GM12878 (cell line): ENCODE data around the gene CARS2.

Experiments
- ESRRA ChIP-seq: IDR thresholded peaks from 2 replicates; pipeline ENCODE4 v1.6.1; 2012; ENCODE audit warnings: mild to moderate bottlenecking, low read length, improper control_type of control experiment
- EZH2 ChIP-seq: IDR thresholded peaks from 2 replicates; pipeline ENCODE4 v1.6.1; 2012; ENCODE audit warnings: low read depth, mild to moderate bottlenecking, control low read depth, inconsistent platforms, low read length, borderline replicate concordance; ENCODE audit not compliant: control insufficient read depth
- FOXK2 ChIP-seq: fragments of 450-650 bp; IDR thresholded peaks from 2 replicates; pipeline ENCODE4 v1.6.1; 2017; ENCODE audit warnings: mild to moderate bottlenecking, moderate library complexity
- FOXM1 ChIP-seq: IDR thresholded peaks from 2 replicates; pipeline ENCODE4 v1.6.1; 2012; ENCODE audit warnings: low read depth, mild to moderate bottlenecking, inconsistent platforms, low read length, moderate library complexity
- HDAC2 ChIP-seq: fragments of 200-600 bp; sonication (generic); IDR thresholded peaks from 2 replicates; pipeline ENCODE4 v1.6.1; 2017
- POLR2A ChIP-seq: IDR thresholded peaks from 2 replicates; pipeline ENCODE4 v1.6.1; 2011; ENCODE audit warnings: low read depth, mild to moderate bottlenecking, low read length
- POLR2AphosphoS5 ChIP-seq: IDR thresholded peaks from 2 replicates; pipeline ENCODE4 v1.6.1; 2011; ENCODE audit warnings: mild to moderate bottlenecking, low read length, inconsistent platforms
- YY1 ChIP-seq: IDR thresholded peaks from 2 replicates; pipeline ENCODE4 v1.6.1; 2011; ENCODE audit warnings: low read depth, mild to moderate bottlenecking, low read length
- TF ChIP-seq, protein P1 (sequence below), 3 experiments: IDR thresholded peaks in 2 of 3; conservative IDR thresholded peaks in 1 of 3; 2 replicates each; pipeline ENCODE4 v1.5.1; 2011; ENCODE audit warnings: low read depth in 3 of 3, low read length in 3 of 3, mild to moderate bottlenecking in 3 of 3, control low read depth in 2 of 3, moderate library complexity in 2 of 3, inconsistent platforms in 1 of 3, mixed read lengths in 1 of 3; ENCODE audit not compliant: control insufficient read depth in 2 of 3, insufficient read depth in 1 of 3; ENCODE audit errors: extremely low read depth in 1 of 3

DNA sequence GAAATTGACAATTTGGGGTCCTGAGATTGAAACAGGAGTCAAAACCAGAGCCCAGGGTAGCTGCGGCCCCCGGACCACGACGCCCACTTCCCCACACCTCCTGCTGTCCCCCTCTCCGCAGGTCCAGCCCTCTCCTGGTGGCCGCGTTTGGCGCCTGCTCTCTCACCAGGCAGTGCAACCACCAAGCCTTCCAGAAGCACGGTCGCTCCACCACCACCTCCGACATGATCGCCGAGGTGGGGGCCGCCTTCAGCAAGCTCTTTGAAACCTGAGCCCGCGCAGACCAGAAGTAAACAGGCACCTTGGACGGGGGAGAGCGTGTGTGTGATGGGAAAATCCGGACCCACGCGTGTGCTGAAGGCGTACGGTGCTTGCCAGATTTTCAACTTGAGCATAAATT, 67.7 kb downstream of the CARS2 start:
- no peak for TF ChIP-seq HDAC2
- TF ChIP-seq ESRRA: no peak
- TF ChIP-seq, protein P1, sequence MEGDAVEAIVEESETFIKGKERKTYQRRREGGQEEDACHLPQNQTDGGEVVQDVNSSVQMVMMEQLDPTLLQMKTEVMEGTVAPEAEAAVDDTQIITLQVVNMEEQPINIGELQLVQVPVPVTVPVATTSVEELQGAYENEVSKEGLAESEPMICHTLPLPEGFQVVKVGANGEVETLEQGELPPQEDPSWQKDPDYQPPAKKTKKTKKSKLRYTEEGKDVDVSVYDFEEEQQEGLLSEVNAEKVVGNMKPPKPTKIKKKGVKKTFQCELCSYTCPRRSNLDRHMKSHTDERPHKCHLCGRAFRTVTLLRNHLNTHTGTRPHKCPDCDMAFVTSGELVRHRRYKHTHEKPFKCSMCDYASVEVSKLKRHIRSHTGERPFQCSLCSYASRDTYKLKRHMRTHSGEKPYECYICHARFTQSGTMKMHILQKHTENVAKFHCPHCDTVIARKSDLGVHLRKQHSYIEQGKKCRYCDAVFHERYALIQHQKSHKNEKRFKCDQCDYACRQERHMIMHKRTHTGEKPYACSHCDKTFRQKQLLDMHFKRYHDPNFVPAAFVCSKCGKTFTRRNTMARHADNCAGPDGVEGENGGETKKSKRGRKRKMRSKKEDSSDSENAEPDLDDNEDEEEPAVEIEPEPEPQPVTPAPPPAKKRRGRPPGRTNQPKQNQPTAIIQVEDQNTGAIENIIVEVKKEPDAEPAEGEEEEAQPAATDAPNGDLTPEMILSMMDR (IDR thresholded peaks at IDR 0.05 in 2 of 3, conservative IDR thresholded peaks at IDR 0.05 in 1 of 3; ENCODE audit: control insufficient read depth in 2 of 3, extremely low read depth in 1 of 3, insufficient read depth in 1 of 3, low read depth in 3 of 3, low read length in 3 of 3): no peak
- no peak for TF ChIP-seq EZH2
- TF ChIP-seq POLR2AphosphoS5: no peak
- TF ChIP-seq POLR2A: no peak
- TF ChIP-seq YY1: no peak
- TF ChIP-seq FOXM1: no peak
- no peak for TF ChIP-seq FOXK2
